Ramos (cell line): ENCODE data around the gene ATP6V1B1.

Experiments used
- in situ Hi-C: fragments of 300-500 bp; cut with MboI; formaldehyde crosslinking; loops from one replicate; pipeline ENCODE4 v1.14.3; 2022; ENCODE audit warnings: low sequenced_read_pairs; ENCODE audit not compliant: unreplicated experiment

Gene ATP6V1B1

DNA sequence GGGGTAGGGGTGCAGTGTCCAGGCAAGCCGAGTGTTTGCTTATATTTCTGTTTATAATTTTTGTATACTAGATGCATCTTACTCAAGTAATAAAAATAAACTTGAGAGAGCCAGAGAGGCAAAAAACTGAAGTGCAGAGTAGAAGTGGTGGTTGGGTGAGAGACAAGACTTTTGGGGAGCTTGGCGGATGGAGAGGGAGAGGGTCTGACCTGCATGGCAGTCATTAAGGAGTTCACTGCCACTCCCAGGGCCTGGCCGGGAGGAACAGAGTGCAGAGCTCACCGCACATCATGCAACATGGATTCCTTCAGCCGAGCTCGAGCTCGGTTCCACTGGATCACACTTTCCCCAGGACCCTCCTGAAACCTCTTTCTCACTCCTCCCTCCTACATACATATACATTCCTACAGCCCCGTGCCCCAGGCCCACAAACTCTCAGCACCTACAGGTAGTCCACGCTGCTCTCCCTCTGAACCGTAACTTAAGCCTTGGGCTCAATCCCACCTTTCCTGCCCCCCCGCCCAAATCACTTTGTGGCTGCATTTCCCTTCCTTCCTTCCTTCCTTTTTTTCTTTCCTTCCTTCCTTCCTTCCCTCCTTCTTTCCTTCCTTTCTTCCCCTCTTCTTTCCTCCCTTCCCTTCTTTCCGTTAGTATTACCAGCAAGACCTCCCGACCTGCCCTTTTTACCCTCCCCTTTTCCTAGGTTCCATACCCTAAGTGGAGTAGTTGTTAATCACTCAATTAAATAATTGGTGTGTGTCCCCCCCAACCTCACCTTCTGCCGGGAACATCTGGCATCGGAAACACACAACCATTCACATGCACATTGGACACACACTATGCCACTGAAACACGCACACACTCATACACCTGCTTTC, 37.1 kb upstream of the ATP6V1B1 start:
- in situ Hi-C loops: no loop called here

DNA sequence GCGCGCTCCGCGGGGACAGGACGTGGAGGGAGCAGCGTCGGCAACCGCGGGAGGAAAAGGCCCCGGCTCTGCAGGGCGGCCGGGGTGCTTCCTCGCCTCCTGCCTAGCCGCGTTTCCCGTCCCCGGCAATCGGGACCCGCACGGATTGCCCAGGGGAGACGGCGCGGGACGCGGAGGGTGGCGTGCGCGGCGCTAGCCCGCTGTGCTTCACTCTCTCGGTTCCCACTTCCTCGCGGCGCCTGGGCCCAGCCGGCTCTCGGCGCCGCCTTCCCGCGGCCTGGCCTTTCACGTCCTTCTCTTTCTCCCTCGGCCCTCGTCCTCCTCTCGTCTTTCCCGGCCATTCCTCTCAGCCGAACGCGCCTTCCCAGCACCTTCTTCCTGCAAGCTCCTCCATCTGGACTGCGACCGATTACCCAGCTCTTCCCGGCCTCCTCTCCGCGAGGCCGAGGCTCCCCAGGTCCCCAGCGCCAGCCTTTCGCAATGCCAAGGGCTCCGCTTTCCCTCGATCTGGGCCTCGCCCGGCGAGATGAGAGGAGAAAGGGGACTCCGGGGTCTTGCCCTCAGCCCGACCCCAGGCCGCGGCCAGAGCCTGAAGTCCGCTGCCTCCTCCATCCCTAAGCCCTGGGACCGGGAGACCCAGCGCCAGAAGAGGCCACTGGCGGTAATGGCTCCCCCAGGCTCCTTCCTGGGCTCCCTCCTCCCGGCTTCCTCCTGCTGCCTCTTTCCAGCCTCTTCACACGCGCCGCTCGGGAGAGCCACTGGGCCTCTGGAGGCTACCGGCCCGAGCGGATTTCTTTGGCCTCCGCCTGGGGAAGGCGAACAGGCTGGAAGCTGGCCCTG, 34.3 kb upstream of the ATP6V1B1 start:
- in situ Hi-C loops: no loop called here

GRCh38 chr2:70902067-70902442, 33.6 kb upstream of the ATP6V1B1 start:
- in situ Hi-C loops: no loop called here

DNA sequence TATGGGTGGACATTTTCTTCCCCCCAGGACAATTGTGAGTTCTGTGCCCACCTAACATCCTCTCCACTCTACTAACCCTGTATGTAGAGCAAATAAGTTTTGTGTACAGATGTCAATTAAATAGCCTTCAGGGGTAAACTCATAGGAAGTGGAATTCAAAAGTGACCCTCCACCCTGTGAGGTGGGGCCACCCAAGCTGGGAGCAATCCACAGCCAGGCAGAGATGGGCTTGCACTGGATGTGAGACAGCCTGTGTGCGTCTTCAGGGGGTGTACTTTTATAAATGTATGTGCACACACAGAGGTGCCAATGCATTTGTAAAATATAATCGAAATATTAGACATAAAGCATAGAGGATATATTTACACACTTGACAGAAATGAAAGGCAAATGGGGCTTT, 33.1 kb upstream of the ATP6V1B1 start:
- in situ Hi-C loops: no loop called here

DNA sequence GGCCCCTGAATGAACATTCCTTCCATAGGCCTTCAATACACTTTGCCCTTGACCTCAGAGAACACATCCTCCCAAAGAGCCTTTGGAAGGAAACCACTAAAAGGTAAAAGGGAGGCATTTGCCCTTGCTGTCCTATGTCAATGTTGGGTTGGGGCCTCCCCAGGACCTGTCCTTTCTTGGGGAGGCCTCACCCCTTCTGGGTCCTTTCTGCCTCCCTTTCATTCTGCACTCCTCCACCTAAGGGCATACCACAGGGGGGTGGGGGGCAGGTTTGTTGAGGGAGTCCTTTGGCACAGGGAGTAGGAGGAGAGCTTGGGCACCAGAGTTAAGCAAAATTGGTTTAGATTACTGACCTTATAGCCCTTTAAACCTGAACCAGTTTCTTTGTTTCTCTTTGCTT, 32.5 kb upstream of the ATP6V1B1 start:
- in situ Hi-C loops: no loop called here

DNA sequence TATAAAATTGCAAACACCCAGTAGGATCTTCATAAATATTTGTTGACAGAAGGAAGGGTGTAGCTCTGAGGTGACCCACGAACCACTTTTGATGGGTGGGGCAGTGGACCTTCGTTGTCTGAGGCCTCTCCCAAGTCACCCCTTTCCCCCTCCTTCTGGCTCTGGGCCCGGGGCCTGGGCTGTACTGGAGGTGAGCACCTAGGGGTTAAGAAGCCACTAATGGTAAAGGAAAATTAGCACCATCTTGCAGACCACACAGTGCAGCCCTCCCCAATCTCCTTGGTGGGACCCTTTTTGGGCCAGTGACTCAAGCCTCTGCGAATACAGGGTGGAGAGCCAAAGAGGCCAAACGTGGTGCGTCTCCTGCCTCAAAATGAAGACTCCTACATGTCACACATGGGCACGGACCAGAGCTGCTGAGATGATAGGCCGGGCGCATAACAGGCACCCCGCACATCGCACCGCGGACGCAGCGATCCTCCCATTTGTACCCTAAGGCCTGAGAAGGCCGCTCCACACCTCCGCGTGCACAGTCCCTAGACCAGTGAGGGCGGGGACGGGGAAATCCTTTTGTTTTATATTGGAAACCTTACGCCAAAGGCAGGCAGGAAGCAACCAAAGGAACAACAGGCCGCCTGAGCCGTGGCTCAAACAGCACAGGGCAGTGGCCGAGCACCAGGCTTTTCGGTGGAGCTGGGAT, 31.9 kb upstream of the ATP6V1B1 start:
- in situ Hi-C loops: no loop called here

DNA sequence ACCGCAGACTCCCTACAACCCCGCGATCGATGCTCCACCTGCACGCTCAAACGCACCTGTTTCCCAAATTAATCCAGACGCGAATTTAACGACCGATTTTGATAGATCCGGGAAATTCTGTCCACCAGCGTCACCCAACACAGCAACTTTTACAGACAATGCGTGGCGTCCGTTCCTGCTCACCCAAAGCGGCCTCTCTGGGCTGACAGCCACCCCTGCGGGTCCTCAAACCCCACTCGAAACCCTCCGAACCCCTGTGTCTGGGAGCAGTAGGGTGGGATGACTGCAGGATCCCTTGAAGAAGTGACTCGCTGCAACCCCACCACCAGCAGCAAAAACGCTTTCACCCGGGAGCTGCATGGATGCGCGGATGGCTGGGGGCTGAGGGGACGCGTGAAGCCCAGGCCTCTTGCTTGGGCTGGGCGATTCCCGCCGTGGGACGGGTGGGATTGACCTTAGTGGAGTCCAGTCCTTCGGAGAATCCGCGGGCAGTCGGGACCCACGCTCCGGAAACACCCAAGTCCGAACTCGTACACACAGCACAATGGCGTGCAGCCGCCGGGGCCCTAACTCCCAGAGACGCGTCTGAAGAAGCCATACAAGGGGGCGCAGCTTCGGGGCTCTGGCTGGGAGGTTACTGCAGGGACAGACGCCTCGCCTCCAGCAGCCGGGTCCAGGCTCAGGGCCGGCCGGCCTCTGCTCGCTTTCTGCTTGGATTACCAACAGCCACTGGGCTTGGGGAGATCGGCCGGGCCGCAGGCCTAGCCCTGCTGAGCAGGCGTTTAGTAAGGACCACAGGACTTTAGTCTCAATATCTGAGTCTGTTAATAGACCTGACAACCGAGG, 31.1 kb upstream of the ATP6V1B1 start:
- in situ Hi-C loops: no loop called here

- in situ Hi-C loops: no loop called here
These were observed 30.0 kb upstream of the ATP6V1B1 start for GRCh38 chr2:70905443-70906421.

- in situ Hi-C loops: no loop called here
These were observed 29.2 kb upstream of the ATP6V1B1 start for GRCh38 chr2:70906439-70907005.

- in situ Hi-C loops: no loop called here
These were observed 28.3 kb upstream of the ATP6V1B1 start for GRCh38 chr2:70907130-70908057.

DNA sequence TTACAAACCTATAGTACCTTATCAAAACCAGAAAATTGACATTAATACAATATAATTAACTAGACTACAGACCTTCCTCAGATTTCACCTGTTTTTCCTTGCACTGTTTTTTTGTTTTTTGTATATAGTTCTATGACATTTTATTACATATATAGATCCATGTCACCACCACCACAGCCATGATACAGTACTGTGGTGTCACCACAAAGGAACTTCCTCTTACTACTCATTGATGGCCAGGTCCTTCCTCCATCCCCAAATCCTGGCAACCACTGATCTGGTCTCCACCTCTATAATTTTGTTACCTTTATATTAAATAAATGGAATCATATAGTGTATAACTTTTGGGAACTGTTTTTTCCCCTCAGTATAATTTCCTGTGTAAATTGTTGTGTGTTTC, 19.4 kb upstream of the ATP6V1B1 start:
- in situ Hi-C loops: no loop called here

GRCh38 chr2:70918016-70918415, 17.7 kb upstream of the ATP6V1B1 start:
- in situ Hi-C loops: no loop called here

DNA sequence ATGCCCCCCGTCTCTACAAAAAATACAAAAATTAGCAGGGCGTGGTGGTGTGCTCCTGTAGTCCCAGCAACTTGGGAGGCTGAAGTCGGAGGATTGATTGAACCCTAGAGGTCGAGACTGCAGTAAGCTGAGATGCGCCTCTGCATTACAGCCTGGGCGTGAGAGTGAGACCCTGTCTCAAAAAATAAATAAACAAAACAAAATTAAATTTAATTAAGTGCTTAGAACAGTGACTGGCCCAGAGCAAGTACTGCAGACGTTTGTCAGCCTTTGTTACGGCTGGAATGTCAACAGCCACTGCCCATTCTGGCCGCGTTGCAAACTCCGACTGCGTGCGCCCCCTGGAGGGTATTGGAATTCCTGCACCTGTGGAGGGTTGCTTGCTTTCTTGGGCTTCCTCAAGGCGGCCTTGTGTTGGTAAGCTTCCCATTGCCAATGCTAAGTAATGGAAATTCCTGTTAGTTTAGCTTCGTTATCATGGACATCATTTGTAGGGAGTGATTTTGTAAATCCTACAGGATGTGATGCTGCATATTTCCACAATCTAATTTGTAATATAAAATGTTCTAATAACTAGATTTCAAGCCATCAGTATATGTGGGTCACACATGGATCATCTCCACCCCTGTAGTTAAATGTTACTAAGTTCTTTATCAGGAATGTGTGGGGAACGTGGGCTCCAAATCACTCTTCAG, 15.9 kb upstream of the ATP6V1B1 start:
- in situ Hi-C loops: no loop called here

GRCh38 chr2:70920367-70920715, 15.4 kb upstream of the ATP6V1B1 start:
- in situ Hi-C loops: no loop called here

- in situ Hi-C loops: no loop called here
These were observed 14.7 kb upstream of the ATP6V1B1 start for GRCh38 chr2:70921031-70921430.

DNA sequence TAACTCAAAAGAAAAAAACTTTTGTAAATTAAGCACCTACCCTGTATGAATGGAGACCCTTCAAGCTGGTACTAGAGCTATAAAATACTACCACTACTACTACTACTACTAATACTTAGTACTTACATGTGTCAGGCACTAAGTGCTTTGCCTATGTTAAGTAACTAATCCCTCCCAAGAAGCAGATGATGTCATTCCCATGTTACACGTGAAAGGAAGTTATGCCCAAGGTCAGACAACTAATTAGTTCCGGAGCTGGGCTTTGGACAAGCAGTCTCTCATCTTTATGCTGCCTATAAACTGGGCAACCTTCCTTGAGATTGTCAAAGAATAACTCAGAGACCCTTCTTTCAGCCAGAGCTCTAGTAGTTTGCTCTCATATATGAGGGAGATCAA, 13.9 kb upstream of the ATP6V1B1 start:
- in situ Hi-C loops: no loop called here
